C4-2B (cell line): ENCODE results near the gene EPHA4.

Experiments
- CTCF ChIP-seq: fragments of 450-650 bp; conservative IDR thresholded peaks from 2 replicates; pipeline ENCODE4 v1.5.1; 2017; ENCODE audit warnings: mild to moderate bottlenecking
- ZFX ChIP-seq: fragments of 450-650 bp; IDR thresholded peaks from 2 replicates; pipeline ENCODE4 v1.6.1; 2017

GRCh38 chr2:221563270-221563985, 8.7 kb downstream of the EPHA4 start:
- no peak for TF ChIP-seq CTCF
- TF ChIP-seq ZFX: no peak
